ENCODE data around the gene VDAC2. TPM values are rescaled to one million over a fixed set of nuclear protein-coding genes. Genes with fewer than 3 reads are reported as not detected.

Gene VDAC2, protein sequence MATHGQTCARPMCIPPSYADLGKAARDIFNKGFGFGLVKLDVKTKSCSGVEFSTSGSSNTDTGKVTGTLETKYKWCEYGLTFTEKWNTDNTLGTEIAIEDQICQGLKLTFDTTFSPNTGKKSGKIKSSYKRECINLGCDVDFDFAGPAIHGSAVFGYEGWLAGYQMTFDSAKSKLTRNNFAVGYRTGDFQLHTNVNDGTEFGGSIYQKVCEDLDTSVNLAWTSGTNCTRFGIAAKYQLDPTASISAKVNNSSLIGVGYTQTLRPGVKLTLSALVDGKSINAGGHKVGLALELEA
- polyA plus RNA-seq (2012; ENCODE audit: low read depth, missing spikeins), result 176 TPM

DNA sequence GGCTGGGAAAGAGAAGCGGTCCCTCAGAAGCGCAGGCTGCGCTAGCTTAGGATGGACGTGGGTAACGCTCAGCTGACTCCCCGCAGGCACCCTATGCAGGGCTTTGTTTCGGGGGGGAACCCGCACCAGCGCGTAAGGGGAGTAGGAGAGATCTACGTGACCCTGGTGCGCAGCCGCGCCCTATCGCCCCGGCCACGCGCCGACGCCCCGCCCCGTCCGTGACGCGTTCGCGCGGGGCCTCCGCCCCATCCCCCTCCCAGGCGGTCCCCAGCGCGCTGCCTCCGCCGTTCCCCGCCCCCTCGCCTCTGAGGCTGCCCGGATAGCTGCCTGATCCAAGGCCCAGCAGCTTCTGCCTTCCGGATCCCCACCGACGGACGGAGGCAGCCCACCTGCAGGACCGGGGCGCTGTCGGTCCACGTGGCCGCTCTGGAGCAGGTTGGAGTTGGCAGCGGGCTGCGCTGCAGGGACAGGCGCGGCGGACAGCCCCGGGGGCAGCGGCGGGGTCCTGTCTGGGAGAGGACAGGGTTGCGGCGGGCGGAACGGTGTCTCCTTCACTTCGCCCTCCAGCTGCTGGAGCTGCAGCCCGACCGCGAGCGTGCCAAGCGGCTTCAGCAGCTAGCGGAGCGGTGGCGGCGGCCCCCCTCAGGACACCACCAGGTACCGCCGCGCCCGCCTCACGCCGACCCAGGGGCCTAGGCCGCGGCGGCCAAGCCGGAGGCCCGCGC lies at the start of gene VDAC2:
Gene VDAC2 (plus strand): TSS at position 515 of the 725 bp plus-strand sequence. CDS start 363 bp downstream, outside the sequence.
- peak; percentile 99 for FAIRE-seq
- TF ChIP-seq TAF1 (IDR thresholded peaks at IDR 0.05; ENCODE audit: low read depth, low read length) (peak; percentile 76), POLR2A (IDR thresholded peaks at IDR 0.05; ENCODE audit: low read depth, low read length) (peak; percentile 53; the same call in 1 of the 2 replicates), PAX5 (IDR thresholded peaks at IDR 0.05; ENCODE audit: insufficient read depth, low read length, severe bottlenecking) (peak; percentile 32), POU2F2 (IDR thresholded peaks at IDR 0.05; ENCODE audit: low read depth, low read length) (no peak)
- peak; percentile 87 for DNase-seq (ENCODE audit: insufficient read length, low spot score)

DNA sequence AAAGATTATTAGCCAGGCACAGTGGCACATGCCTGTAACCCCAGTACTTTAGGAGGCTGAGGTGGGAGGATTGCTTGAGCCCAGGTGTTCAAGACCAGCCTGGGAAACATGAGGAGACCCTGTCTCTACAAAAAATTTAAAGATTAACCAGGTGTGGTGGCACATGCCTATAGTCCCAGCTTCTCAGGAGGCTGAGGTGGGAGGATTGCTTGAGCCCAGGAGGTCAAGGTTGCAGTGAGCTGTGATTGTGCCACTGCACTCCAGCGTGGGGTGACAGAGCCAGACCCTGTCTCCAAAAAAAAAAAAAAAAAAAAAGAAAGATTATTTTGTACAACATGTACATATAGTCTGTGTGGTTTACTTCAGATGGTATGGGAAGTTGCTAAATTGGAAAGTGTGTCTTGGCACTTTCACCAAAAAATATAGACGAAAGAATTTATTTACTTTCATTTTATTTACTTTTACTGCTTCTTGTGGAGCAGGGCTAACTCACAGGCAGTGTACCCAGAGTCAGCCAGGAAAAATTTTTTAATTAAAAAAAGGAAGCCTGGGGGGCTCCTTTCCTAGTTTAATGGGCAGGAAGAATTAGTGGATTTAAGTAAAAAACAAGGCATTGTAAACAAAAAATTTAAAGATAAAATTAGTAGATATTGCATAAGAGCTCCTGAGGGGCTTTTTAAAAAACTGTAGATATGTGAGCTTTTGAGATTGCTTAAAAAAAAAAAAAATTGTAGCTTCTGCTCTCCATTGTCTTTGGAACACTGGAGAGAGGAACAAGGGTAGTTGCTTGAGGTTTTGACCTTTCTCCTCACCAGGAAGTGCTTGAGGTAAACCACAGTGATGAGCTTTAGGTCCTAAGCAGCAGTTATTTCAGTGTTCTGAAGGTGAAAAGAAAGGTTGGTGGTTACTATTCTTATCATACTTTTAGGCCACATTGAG lies 44.6 kb upstream of the VDAC2 start:
- FAIRE-seq, result peak; percentile 82
- TF ChIP-seq TAF1 (IDR thresholded peaks at IDR 0.05; ENCODE audit: low read depth, low read length) (no peak), SPI1 (IDR thresholded peaks at IDR 0.05; ENCODE audit: low read depth, low read length) (peak; percentile 76)
- DNase-seq (ENCODE audit: insufficient read length, low spot score), result peak; percentile 46

DNA sequence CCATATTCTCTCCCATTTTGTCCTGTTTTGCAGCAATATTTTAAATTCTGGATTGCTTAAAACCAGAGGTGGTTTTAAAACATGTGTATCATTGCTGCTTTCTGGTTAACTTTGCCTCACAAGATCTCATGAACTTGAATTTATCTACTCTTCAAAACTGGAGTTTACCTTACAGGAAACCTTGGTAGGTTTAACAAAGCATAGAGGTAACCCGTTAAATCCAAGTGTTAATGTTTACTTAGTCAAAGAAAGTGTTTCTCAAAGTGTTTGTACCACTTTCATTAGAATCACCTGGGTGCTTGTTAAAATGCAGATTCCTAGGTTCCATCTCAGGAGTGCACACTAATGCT lies 44.0 kb upstream of the VDAC2 start:
- FAIRE-seq (no peak), DNase-seq (ENCODE audit: insufficient read length, low spot score) (no peak)
- TF ChIP-seq SPI1 (IDR thresholded peaks at IDR 0.05; ENCODE audit: low read depth, low read length), result no peak
- TF ChIP-seq POLR2A (IDR thresholded peaks at IDR 0.05; ENCODE audit: low read depth, low read length), result no peak
- TF ChIP-seq PAX5 (IDR thresholded peaks at IDR 0.05; ENCODE audit: insufficient read depth, low read length, severe bottlenecking), result no peak
- TF ChIP-seq POLR2AphosphoS5 (IDR thresholded peaks at IDR 0.05; ENCODE audit: low read depth, low read length), result no peak
- no peak for TF ChIP-seq POU2F2 (IDR thresholded peaks at IDR 0.05; ENCODE audit: low read depth, low read length)
- TF ChIP-seq TAF1 (IDR thresholded peaks at IDR 0.05; ENCODE audit: low read depth, low read length), result no peak

DNA sequence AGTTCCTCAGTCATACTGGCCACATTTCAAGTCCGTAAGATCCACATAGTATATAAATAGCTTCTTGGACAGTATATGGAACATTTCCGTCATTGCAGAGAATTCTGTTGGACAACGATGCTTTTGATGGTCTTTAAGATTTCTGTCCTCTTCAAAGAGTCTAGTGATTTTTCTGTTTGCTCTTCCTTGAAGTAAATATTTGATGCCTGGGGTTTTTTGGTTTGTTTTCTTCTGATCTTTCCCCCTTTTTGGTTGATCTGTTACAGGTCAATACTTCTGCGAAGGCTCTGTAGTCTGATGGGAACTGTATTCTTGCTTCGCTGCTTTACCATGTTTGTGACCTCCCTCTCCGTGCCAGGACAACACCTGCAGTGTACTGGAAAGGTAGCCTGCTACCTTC lies 42.3 kb upstream of the VDAC2 start:
- FAIRE-seq (no peak), DNase-seq (ENCODE audit: insufficient read length, low spot score) (no peak)
- TF ChIP-seq POLR2AphosphoS5 (IDR thresholded peaks at IDR 0.05; ENCODE audit: low read depth, low read length) (no peak), POU2F2 (IDR thresholded peaks at IDR 0.05; ENCODE audit: low read depth, low read length) (no peak), PAX5 (IDR thresholded peaks at IDR 0.05; ENCODE audit: insufficient read depth, low read length, severe bottlenecking) (no peak), TAF1 (IDR thresholded peaks at IDR 0.05; ENCODE audit: low read depth, low read length) (no peak), SPI1 (IDR thresholded peaks at IDR 0.05; ENCODE audit: low read depth, low read length) (no peak), POLR2A (IDR thresholded peaks at IDR 0.05; ENCODE audit: low read depth, low read length) (no peak)

DNA sequence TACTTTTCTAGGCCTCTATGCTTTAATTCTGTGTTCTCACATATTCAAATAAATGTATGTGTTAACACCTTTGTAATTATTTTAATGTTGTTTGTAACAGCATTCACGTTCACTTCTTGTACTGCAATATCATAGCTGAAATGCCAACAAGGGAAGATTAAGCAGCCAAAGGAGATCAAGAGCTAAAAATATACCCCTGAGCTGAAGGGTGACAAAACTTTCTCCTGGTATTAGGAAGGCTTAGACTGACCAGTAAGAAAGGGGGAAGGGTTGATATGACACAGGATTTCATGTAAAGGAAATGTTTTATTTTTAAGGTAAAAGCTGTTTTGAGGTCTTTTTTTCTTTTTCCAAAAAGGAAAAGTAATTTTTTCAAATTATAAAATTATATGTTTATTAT lies 40.4 kb upstream of the VDAC2 start:
- no peak for TF ChIP-seq POLR2A (IDR thresholded peaks at IDR 0.05; ENCODE audit: low read depth, low read length)
- TF ChIP-seq POLR2AphosphoS5 (IDR thresholded peaks at IDR 0.05; ENCODE audit: low read depth, low read length), result no peak
- TF ChIP-seq TAF1 (IDR thresholded peaks at IDR 0.05; ENCODE audit: low read depth, low read length), result no peak
- no peak for TF ChIP-seq PAX5 (IDR thresholded peaks at IDR 0.05; ENCODE audit: insufficient read depth, low read length, severe bottlenecking)
- TF ChIP-seq POU2F2 (IDR thresholded peaks at IDR 0.05; ENCODE audit: low read depth, low read length), result no peak
- TF ChIP-seq SPI1 (IDR thresholded peaks at IDR 0.05; ENCODE audit: low read depth, low read length), result no peak
- DNase-seq (ENCODE audit: insufficient read length, low spot score) (no peak), FAIRE-seq (no peak)

DNA sequence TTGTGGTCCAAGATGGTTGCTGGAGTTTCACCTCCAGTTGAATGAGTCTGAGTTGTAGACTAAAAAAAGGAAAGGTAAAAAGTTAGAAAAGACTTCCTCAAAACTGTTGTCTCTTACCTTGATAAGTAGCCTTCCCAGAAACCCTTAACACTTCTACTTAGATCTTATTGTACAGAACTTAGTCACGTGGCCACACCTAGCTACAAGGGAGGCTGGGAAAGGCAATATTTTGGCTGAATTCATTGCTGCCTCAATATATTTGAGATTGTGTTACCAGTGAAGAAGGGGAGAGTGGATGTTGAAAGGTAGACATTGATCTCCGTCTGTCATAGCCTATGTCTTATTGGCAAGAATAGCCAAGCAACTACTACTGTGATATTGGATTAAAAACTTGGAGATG lies 35.5 kb upstream of the VDAC2 start:
- no peak for FAIRE-seq
- no peak for TF ChIP-seq PAX5 (IDR thresholded peaks at IDR 0.05; ENCODE audit: insufficient read depth, low read length, severe bottlenecking)
- no peak for TF ChIP-seq SPI1 (IDR thresholded peaks at IDR 0.05; ENCODE audit: low read depth, low read length)
- no peak for TF ChIP-seq TAF1 (IDR thresholded peaks at IDR 0.05; ENCODE audit: low read depth, low read length)
- TF ChIP-seq POU2F2 (IDR thresholded peaks at IDR 0.05; ENCODE audit: low read depth, low read length), result no peak
- no peak for TF ChIP-seq POLR2AphosphoS5 (IDR thresholded peaks at IDR 0.05; ENCODE audit: low read depth, low read length)
- no peak for TF ChIP-seq POLR2A (IDR thresholded peaks at IDR 0.05; ENCODE audit: low read depth, low read length)
- no peak for DNase-seq (ENCODE audit: insufficient read length, low spot score)

DNA sequence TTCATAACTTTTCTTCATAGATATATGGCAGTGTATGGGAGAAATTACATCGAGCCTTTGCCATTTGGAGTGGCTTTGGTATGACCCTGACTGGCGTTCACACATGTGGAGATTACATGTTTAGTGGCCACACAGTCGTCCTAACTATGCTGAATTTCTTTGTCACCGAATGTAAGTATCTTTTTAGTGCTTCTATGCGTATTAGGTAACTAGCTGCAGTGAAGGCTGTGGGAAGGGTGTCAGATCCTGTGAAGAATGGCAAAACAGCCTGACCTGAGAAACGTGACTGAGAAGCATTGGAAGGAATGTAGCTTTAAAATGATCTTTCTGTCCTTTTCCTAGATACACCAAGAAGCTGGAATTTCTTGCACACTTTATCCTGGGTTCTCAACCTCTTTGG lies 34.5 kb upstream of the VDAC2 start:
- TF ChIP-seq POLR2A (IDR thresholded peaks at IDR 0.05; ENCODE audit: low read depth, low read length), result no peak
- TF ChIP-seq POU2F2 (IDR thresholded peaks at IDR 0.05; ENCODE audit: low read depth, low read length), result no peak
- no peak for TF ChIP-seq SPI1 (IDR thresholded peaks at IDR 0.05; ENCODE audit: low read depth, low read length)
- no peak for TF ChIP-seq TAF1 (IDR thresholded peaks at IDR 0.05; ENCODE audit: low read depth, low read length)
- no peak for TF ChIP-seq PAX5 (IDR thresholded peaks at IDR 0.05; ENCODE audit: insufficient read depth, low read length, severe bottlenecking)
- no peak for TF ChIP-seq POLR2AphosphoS5 (IDR thresholded peaks at IDR 0.05; ENCODE audit: low read depth, low read length)
- FAIRE-seq (no peak), DNase-seq (ENCODE audit: insufficient read length, low spot score) (no peak)

DNA sequence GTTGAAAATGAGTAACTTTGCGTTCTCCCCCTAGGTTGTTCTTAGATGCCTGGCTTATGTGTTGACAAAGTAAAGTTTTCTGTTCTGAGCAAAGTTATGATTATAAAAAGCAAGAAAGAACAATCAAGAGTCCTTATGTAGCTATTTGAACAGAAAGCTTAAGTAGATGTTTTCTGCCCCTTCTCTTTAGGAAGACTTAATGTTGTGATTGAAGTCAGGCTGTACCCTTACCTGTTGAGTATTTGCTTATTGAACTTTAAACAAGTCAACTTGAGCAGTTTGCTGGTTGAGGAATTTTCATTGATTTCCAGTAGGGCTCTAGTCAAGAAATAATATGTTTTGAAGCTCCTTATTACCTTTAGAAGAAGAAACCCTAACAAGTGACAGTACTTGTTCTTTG lies 33.9 kb upstream of the VDAC2 start:
- DNase-seq (ENCODE audit: insufficient read length, low spot score) (no peak), FAIRE-seq (no peak)
- TF ChIP-seq POLR2AphosphoS5 (IDR thresholded peaks at IDR 0.05; ENCODE audit: low read depth, low read length) (no peak), SPI1 (IDR thresholded peaks at IDR 0.05; ENCODE audit: low read depth, low read length) (no peak), TAF1 (IDR thresholded peaks at IDR 0.05; ENCODE audit: low read depth, low read length) (no peak), POU2F2 (IDR thresholded peaks at IDR 0.05; ENCODE audit: low read depth, low read length) (no peak), PAX5 (IDR thresholded peaks at IDR 0.05; ENCODE audit: insufficient read depth, low read length, severe bottlenecking) (no peak), POLR2A (IDR thresholded peaks at IDR 0.05; ENCODE audit: low read depth, low read length) (no peak)

DNA sequence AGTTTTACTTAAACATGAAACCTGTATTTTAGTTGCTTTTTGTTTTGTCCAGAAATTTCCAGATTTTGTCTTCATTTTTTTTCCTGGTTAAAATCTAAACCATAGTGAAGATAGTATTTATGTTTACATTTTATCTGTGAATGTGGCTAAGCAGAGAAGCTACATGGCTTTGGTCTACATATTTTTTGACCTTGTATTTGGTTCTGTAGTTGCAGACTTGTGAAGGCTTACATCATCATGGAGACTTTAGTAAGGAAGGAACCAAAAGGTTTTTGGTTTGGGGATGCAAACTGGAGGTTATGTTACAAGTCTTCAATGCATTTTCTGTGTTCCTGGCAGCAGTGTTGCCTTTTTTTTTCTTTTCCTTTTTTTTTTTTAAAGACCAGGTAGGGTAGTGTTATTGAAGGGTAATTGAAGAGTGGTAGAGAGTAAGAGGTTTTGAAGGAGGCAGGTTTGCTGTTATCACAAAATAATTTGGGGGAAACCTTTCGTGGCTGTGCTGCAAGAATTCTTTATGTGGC lies 30.9 kb upstream of the VDAC2 start:
- TF ChIP-seq TAF1 (IDR thresholded peaks at IDR 0.05; ENCODE audit: low read depth, low read length) (no peak), PAX5 (IDR thresholded peaks at IDR 0.05; ENCODE audit: insufficient read depth, low read length, severe bottlenecking) (no peak), POU2F2 (IDR thresholded peaks at IDR 0.05; ENCODE audit: low read depth, low read length) (no peak), POLR2AphosphoS5 (IDR thresholded peaks at IDR 0.05; ENCODE audit: low read depth, low read length) (no peak), SPI1 (IDR thresholded peaks at IDR 0.05; ENCODE audit: low read depth, low read length) (no peak), POLR2A (IDR thresholded peaks at IDR 0.05; ENCODE audit: low read depth, low read length) (no peak)
- DNase-seq (ENCODE audit: insufficient read length, low spot score) (no peak), FAIRE-seq (no peak)

Measured in GM12891 (cell line).